Trophoblast cell (in vitro differentiated cells and primary cell): Measurements from ENCODE around the gene RAPGEFL1.

Experiments used
- DNase-seq, 2 donors: peaks; one replicate each; pipeline ENCODE4 v3.0.0-alpha.2; 2016
- H2AFZ ChIP-seq: 2 replicates; pipeline ENCODE4 v1.6.1; 2013; ENCODE audit warnings: low read length, moderate library complexity, mild to moderate bottlenecking; ENCODE audit not compliant: insufficient read depth, poor library complexity
- H2AK5ac ChIP-seq: 2 replicates; pipeline ENCODE4 v1.6.1; 2013; ENCODE audit warnings: mild to moderate bottlenecking, low read length
- H2BK120ac ChIP-seq: 2 replicates; pipeline ENCODE4 v1.6.1; 2013; ENCODE audit warnings: low read length, mild to moderate bottlenecking, moderate library complexity; ENCODE audit not compliant: insufficient read depth, poor library complexity
- H2BK12ac ChIP-seq: 2 replicates; pipeline ENCODE4 v1.6.1; 2013; ENCODE audit warnings: mild to moderate bottlenecking, low read length, moderate library complexity
- H2BK5ac ChIP-seq: 2 replicates; pipeline ENCODE4 v1.6.1; 2013; ENCODE audit warnings: low read length, low read depth, moderate library complexity, mild to moderate bottlenecking; ENCODE audit not compliant: poor library complexity
- H3K14ac ChIP-seq: 2 replicates; pipeline ENCODE4 v1.6.1; 2013; ENCODE audit warnings: mild to moderate bottlenecking, low read length
- H3K18ac ChIP-seq: 2 replicates; pipeline ENCODE4 v1.6.1; 2013; ENCODE audit warnings: mild to moderate bottlenecking, low read length
- H3K23ac ChIP-seq: 2 replicates; pipeline ENCODE4 v1.6.1; 2013; ENCODE audit warnings: low read length
- H3K27ac ChIP-seq: 2 replicates; pipeline ENCODE4 v1.5.1; 2013; ENCODE audit warnings: low read depth, mild to moderate bottlenecking, inconsistent platforms, low read length, moderate library complexity
- H3K27me3 ChIP-seq: 2 replicates; pipeline ENCODE4 v1.6.1; 2013; ENCODE audit warnings: inconsistent platforms, mild to moderate bottlenecking, low read length, moderate library complexity; ENCODE audit not compliant: insufficient read depth
- H3K36me3 ChIP-seq, 2 experiments: 1 replicate in 1 of 2; 2 replicates in 1 of 2; pipeline ENCODE4 v1.6.1; 2013; ENCODE audit warnings: low read length in 2 of 2, mild to moderate bottlenecking in 2 of 2, moderate library complexity in 1 of 2; ENCODE audit not compliant: insufficient read depth in 2 of 2, control insufficient read depth in 1 of 2
- H3K4ac ChIP-seq: 2 replicates; pipeline ENCODE4 v1.6.1; 2013; ENCODE audit warnings: low read depth, mild to moderate bottlenecking, low read length, moderate library complexity
- H3K4me1 ChIP-seq, 2 experiments: 1 replicate in 1 of 2; 2 replicates in 1 of 2; pipeline ENCODE4 v1.6.1; 2013; ENCODE audit warnings: low read length in 2 of 2, mild to moderate bottlenecking in 2 of 2, moderate library complexity in 1 of 2; ENCODE audit not compliant: insufficient read depth in 2 of 2, control insufficient read depth in 1 of 2
- H3K4me2 ChIP-seq: 2 replicates; pipeline ENCODE4 v1.6.1; 2013; ENCODE audit warnings: inconsistent platforms, mild to moderate bottlenecking, low read length, moderate library complexity
- H3K4me3 ChIP-seq: 2 replicates; pipeline ENCODE4 v1.5.1; 2013; ENCODE audit warnings: mild to moderate bottlenecking, low read depth, low read length, inconsistent platforms
- H3K79me1 ChIP-seq: one replicate; pipeline ENCODE4 v1.6.1; 2013; ENCODE audit warnings: low read length
- H3K79me2 ChIP-seq: 2 replicates; pipeline ENCODE4 v1.6.1; 2013; ENCODE audit warnings: low read length, mild to moderate bottlenecking; ENCODE audit not compliant: control insufficient read depth, insufficient read depth, poor library complexity
- H3K9ac ChIP-seq: 2 replicates; pipeline ENCODE4 v1.6.1; 2013; ENCODE audit warnings: mild to moderate bottlenecking, low read length
- H3K9me3 ChIP-seq: 2 replicates; pipeline ENCODE4 v1.6.1; 2013; ENCODE audit warnings: low read depth, mild to moderate bottlenecking, control low read depth, inconsistent platforms, low read length; ENCODE audit not compliant: insufficient read depth
- H4K12ac ChIP-seq: 2 replicates; pipeline ENCODE4 v1.6.1; 2013; ENCODE audit warnings: low read depth, mild to moderate bottlenecking, low read length, moderate library complexity
- H4K8ac ChIP-seq: 2 replicates; pipeline ENCODE4 v1.6.1; 2013; ENCODE audit warnings: low read depth, mild to moderate bottlenecking, low read length, moderate library complexity
- H4K91ac ChIP-seq: one replicate; pipeline ENCODE4 v1.6.1; 2013; ENCODE audit warnings: low read depth, mild to moderate bottlenecking, low read length, moderate library complexity
- WGBS: extraction: QIAGEN DNeasy Blood & Tissue Kit; methylation state at CpG from one replicate; pipeline ENCODE4 v1.1.7; 2013; ENCODE audit warnings: missing lambda C conversion rate; ENCODE audit not compliant: insufficient read length, insufficient coverage; ENCODE audit errors: extremely low coverage; 5-methylcytosine and 5-hydroxymethylcytosine counted together

The RAPGEFL1 gene

GRCh38 chr17:40148527-40148926 is 28.7 kb upstream of the RAPGEFL1 start:
- no peaks in the 10 kb centered on the region for H3K9me3 ChIP-seq
- WGBS = no CpG with 5 or more reads among the region's 3 CpGs
- H3K14ac ChIP-seq = no peak overlapping the region
- no peak overlapping the region for H2BK5ac ChIP-seq
- H4K8ac ChIP-seq = no peak overlapping the region
- H3K4me2 ChIP-seq = no peak overlapping the region
- H3K4ac ChIP-seq = no peak overlapping the region
- H3K4me3 ChIP-seq = no peak overlapping the region
- DNase-seq = no peak
- peak overlapping the region; percentile 96 for H3K23ac ChIP-seq
- no peaks in the 10 kb centered on the region for H3K27me3 ChIP-seq
- H3K18ac ChIP-seq = no peak overlapping the region
- no peak overlapping the region for H2BK120ac ChIP-seq
- no peak overlapping the region for H2BK12ac ChIP-seq
- H3K27ac ChIP-seq = no peak overlapping the region
- no peaks in the 10 kb centered on the region for H3K79me2 ChIP-seq
- no peak overlapping the region for H2AFZ ChIP-seq
- peaks cover 16 to 31% of the 10 kb centered on the region in 2 experiments for H3K36me3 ChIP-seq
- no peaks in the 10 kb centered on the region for H3K79me1 ChIP-seq
- no peak overlapping the region for H4K12ac ChIP-seq
- H3K4me1 ChIP-seq = no peaks in the 10 kb centered on the region
- H3K9ac ChIP-seq = no peak overlapping the region
- H2AK5ac ChIP-seq = no peak overlapping the region
- no peak overlapping the region for H4K91ac ChIP-seq

- Histone ChIP-seq H3K27ac (no peak overlapping the region), H3K4me2 (no peak overlapping the region), H3K4me3 (no peak overlapping the region), H3K79me1 (no peaks in the 10 kb centered on the region), H3K18ac (no peak overlapping the region), H2AK5ac (no peak overlapping the region), H3K27me3 (no peaks in the 10 kb centered on the region), H2AFZ (no peak overlapping the region), H4K8ac (no peak overlapping the region), H4K12ac (no peak overlapping the region), H3K4ac (no peak overlapping the region), H2BK12ac (no peak overlapping the region), H3K79me2 (no peaks in the 10 kb centered on the region), H2BK120ac (no peak overlapping the region), H3K9ac (no peak overlapping the region), H3K23ac (no peak overlapping the region), H3K14ac (no peak overlapping the region), H4K91ac (no peak overlapping the region), H3K9me3 (no peaks in the 10 kb centered on the region), H2BK5ac (no peak overlapping the region), H3K4me1 (no peaks in the 10 kb centered on the region), H3K36me3 (peaks cover 21 to 36% of the 10 kb centered on the region in 2 experiments)
- no peak for DNase-seq
- no CpG with 5 or more reads among the region's 4 CpGs for WGBS
Measured at GRCh38 chr17:40150276-40150675, 27.0 kb upstream of the RAPGEFL1 start.

GRCh38 chr17:40151414-40151963 is 25.8 kb upstream of the RAPGEFL1 start:
- no peak overlapping the region for H3K4me3 ChIP-seq
- no peaks in the 10 kb centered on the region for H3K79me2 ChIP-seq
- H3K18ac ChIP-seq = no peak overlapping the region
- no peak overlapping the region for H2BK120ac ChIP-seq
- no peak overlapping the region for H4K12ac ChIP-seq
- H3K27me3 ChIP-seq = no peaks in the 10 kb centered on the region
- no peaks in the 10 kb centered on the region for H3K79me1 ChIP-seq
- DNase-seq = no peak
- H3K4me2 ChIP-seq = no peak overlapping the region
- H2AK5ac ChIP-seq = no peak overlapping the region
- H3K14ac ChIP-seq = no peak overlapping the region
- H3K4me1 ChIP-seq = no peaks in the 10 kb centered on the region
- peaks cover 23 to 40% of the 10 kb centered on the region in 2 experiments for H3K36me3 ChIP-seq
- no peak overlapping the region for H3K9ac ChIP-seq
- no peaks in the 10 kb centered on the region for H3K9me3 ChIP-seq
- WGBS = no CpG with 5 or more reads among the region's 7 CpGs
- H2BK5ac ChIP-seq = no peak overlapping the region
- no peak overlapping the region for H4K8ac ChIP-seq
- H2BK12ac ChIP-seq = no peak overlapping the region
- H3K27ac ChIP-seq = no peak overlapping the region
- no peak overlapping the region for H3K4ac ChIP-seq
- H3K23ac ChIP-seq = no peak overlapping the region
- no peak overlapping the region for H2AFZ ChIP-seq
- H4K91ac ChIP-seq = no peak overlapping the region

GRCh38 chr17:40153603-40154236 is 23.6 kb upstream of the RAPGEFL1 start:
- no peak overlapping the region for H2BK120ac ChIP-seq
- H3K9ac ChIP-seq = peak overlapping the region; percentile 51
- H3K9me3 ChIP-seq = no peaks in the 10 kb centered on the region
- H3K4ac ChIP-seq = no peak overlapping the region
- no peaks in the 10 kb centered on the region for H3K4me1 ChIP-seq
- H4K12ac ChIP-seq = no peak overlapping the region
- H4K91ac ChIP-seq = no peak overlapping the region
- no peak overlapping the region for H3K14ac ChIP-seq
- no peaks in the 10 kb centered on the region for H3K27me3 ChIP-seq
- peaks cover 1% of the 10 kb centered on the region for H3K79me2 ChIP-seq
- H2AK5ac ChIP-seq = no peak overlapping the region
- no CpG with 5 or more reads among the region's 14 CpGs for WGBS
- no peak overlapping the region for H3K4me3 ChIP-seq
- no peak for DNase-seq
- H3K23ac ChIP-seq = no peak overlapping the region
- no peak overlapping the region for H2BK12ac ChIP-seq
- no peaks in the 10 kb centered on the region for H3K79me1 ChIP-seq
- H2AFZ ChIP-seq = no peak overlapping the region
- no peak overlapping the region for H2BK5ac ChIP-seq
- no peak overlapping the region for H3K4me2 ChIP-seq
- peaks cover 22 to 31% of the 10 kb centered on the region in 2 experiments for H3K36me3 ChIP-seq
- no peak overlapping the region for H3K18ac ChIP-seq
- H3K27ac ChIP-seq = no peak overlapping the region
- H4K8ac ChIP-seq = no peak overlapping the region
